ENCODE data around the gene KLF2.
"Not testable (repeated sequence)": the region's sequence is repeated elsewhere in the genome, so short reads cannot be mapped to it uniquely, and the experiment has no call there.

The KLF2 gene

GRCh38 chr19:16324384-16325160 lies at the start of gene KLF2:
Gene KLF2 (plus strand): TSS chr19:16324826. CDS start chr19:16324924, 98 bp downstream.
- DNase-seq (ENCODE audit: low spot score), result peak; percentile 67

DNA sequence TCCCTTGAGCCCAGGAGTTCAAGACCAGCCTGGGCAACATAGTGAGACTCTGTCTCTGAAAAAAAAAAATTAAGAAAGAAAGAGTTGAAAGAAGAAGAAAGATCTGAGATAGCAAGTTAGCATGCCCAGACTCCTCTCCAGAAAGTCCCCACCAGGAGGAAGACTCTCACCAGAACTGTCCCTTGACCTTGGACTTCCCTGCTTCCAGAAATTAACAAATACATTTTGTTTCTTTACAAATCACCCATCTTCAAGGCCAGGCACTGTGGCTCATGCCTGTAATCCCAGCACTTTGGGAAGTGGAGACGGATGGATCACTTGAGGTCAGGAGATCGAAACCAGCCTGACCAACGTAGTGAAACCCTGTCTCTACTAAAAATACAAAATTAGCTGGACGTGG lies 44.3 kb upstream of the KLF2 start:
- DNase-seq (ENCODE audit: low spot score), result no peak

GRCh38 chr19:16281743-16282142 lies 42.9 kb upstream of the KLF2 start:
- DNase-seq (ENCODE audit: low spot score), result no peak

DNA sequence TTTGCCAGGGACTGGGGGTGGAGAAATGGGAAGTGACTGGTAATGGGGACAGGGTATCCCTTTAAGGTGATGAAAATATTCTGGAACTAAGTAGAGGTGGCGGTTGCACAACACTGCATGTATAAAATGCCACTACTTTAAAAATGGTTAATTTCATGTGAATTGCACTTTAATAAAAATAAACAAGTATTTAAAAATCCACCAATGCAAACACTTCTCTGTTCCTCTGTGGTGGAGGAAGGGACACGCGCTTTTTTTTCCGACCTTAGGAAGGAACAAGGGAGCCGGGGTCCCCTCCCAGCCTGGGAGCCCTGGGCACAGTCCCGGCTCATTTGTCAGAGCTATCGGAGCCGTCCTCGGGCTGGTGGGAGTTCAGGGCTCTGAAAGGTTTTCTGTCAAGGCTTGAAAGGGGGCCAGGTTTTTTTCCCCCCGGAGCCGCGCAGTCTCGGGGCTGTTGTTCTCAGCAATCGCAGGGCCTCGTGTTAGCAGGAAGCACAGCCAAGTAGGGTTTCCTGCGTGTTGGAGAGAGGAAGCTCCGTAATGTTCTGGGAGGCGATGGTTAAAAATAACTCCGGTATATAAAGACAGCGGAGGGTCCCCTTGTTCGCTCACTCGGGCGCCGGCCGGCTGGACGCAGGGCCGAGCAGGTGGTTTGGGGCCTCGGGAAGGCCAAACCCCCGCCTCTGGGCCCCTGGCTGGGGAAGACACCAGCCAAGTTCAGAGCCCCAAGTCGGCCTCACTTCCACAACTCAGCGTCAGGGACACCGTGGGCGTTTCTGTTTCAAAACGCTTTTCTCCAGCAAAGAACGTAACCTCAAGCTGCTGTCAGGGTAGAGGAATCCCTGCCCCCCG lies 41.2 kb upstream of the KLF2 start:
- DNase-seq (ENCODE audit: low spot score), result peak; percentile 39

GRCh38 chr19:16284505-16284904 lies 40.1 kb upstream of the KLF2 start:
- DNase-seq (ENCODE audit: low spot score), result no peak

GRCh38 chr19:16285079-16285478 lies 39.5 kb upstream of the KLF2 start:
- not testable (repeated sequence) for DNase-seq (ENCODE audit: low spot score)

DNA sequence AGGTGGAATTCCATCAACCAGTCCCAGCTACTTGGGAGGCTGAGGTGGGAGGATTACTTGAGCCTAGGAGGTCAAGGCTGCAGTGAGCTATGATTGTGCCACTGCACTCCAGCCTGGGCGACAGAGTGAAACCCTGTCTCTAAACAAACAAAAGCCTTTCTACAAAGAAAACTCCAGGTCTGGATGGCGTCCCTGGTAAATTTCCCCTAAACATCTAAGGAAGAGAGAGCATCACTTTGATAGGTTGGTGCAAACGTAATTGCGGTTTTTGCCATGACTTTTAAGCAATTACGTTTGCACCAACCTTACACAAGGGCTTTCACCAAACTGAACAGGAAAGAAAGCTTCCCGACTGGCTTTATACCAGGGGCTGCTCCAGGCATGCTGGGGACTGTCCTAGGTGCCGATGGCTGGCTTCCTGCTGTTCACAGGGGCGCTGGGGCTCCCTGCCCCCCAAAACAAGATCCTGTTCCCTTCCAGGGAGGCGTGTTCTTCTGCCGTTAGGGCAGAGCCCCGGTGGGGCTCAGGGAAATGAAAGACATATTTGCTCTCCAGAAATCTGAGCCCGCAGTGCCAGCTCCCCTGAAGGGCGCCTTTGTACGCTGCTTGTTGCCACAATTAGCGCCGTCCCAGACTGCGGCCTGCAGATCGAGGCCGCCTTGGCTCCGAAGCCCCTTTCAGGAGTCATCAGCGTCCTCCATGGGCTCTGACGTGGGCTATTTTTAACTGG lies 38.7 kb upstream of the KLF2 start:
- no peak for DNase-seq (ENCODE audit: low spot score)

DNA sequence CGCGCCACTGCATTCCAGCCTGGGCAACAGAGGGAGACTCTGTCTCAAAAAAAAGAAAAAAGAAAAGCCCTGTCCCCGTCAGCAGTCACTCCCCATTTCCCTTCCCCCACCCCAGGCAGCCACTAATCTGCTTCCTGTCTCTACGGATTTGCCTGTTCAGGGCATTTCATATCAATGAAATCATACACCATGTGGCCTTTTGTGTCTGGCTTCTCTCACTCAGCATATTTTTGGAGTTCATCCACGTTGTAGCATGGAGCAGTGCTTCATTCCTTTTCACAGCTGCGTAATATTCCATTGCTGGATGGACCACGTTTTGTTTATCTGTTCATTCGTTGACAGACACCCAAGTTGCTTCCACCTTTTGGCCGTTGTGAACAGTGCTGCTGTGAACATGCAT lies 36.1 kb upstream of the KLF2 start:
- DNase-seq (ENCODE audit: low spot score), result no peak

DNA sequence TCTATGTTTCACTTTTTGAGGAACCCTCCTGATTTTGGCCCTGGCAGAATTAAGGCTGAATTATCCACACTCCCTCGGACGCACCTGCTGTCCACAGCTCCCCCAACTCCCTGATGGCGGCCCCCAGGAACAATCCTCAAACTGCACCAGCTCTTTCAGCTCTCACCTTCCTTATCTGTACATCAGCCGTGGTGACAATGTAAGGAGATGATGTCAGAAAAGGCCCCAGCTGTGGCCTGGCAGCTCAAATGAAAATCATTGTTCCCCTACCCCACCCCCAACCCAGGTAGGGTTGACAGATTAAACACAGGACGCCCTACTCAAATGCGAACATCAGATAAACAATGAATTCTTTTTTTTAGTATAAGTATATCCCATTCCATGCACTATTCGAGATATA lies 35.0 kb upstream of the KLF2 start:
- DNase-seq (ENCODE audit: low spot score), result peak; percentile 10

DNA sequence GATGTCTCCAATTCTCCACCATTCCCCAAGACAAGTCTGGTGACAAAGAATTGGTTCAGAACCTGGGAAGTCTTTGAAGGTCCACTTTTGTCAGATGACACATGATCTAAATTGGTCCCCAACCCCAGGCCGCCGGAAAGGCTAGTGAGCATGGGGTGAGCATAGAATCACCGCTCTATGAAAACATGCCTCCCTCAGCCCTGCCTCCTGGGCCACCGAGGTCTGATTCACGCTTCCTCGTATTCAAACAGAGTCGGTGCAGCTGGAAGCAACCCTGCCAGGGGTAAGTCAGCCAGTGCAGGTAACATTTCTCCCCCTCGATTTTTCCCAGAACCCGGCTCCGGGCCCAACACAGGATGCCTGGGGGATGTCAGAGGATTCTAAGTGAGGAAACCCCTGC lies 33.9 kb upstream of the KLF2 start:
- DNase-seq (ENCODE audit: low spot score), result no peak

DNA sequence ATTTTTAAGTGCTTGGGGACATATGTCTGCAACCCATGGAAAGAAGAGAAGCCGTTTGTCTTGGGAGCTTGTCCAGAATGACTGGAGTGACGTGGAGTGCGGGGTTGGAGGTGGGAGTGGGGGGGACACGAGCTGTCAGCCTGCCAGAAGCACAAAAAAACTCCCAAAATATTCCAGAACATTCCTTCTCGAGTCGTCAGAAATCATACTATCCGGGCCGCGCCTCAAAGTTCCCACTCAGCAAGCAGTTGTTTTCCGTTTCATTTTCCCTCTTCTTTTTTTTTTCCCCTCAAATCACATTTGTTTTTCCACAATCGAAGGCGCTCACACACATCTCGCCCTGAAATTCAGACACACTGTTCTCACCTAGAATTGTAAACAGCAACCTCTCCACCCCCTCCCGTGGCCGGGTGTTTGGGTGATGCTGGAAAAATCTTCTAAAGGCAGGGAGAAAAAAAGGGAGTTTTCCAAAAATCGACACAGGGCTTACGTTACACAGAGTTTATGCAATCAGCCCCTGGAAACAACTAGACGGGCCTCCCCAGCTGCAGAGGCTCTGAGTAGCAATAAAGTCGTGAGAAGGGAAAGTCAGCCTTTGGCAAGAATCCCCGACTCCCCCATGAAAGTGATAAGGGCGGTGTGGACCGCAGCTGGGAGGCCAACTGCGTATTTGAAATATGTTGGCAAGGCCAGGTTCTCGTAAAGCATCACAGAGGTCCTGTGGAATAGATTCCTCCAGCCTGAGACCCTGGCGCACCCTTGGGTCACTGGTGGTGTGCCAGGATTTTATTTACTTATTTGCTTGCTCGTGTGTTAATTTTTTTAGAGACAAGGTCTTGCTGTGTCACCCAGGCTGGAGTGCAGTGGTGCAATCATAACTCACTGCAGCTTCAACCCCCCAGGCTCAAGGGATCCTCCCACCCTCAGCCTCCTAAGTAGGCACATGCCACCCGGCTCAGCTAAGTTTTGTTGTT lies 31.2 kb upstream of the KLF2 start:
- no peak for DNase-seq (ENCODE audit: low spot score)

DNA sequence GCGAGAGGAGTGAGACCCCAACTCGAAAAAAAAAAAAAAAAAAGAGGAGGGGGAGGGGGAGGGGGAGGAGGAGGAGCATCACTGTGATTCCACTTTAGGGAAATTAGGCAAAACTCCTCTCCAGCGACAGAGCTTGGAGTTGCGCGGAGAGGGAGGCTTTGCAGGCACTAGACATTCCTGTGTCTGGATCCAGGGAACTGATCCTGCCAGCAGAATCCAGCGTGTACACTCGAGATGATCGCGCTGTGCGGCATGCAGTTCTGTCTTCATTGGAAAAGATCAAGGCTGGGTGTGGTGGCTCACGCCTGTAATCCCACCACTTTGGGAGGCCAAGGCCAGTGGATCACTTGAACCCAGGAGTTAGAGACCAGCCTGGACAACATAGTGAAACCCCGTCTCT lies 29.6 kb upstream of the KLF2 start:
- no peak for DNase-seq (ENCODE audit: low spot score)

GRCh38 chr19:16296713-16297112 lies 27.9 kb upstream of the KLF2 start:
- no peak for DNase-seq (ENCODE audit: low spot score)

GRCh38 chr19:16297575-16298178 lies 26.9 kb upstream of the KLF2 start:
- no peak for DNase-seq (ENCODE audit: low spot score)

- DNase-seq (ENCODE audit: low spot score), result no peak
These were observed 26.3 kb upstream of the KLF2 start for GRCh38 chr19:16298334-16298733.

GRCh38 chr19:16301999-16302694 lies 22.5 kb upstream of the KLF2 start:
- DNase-seq (ENCODE audit: low spot score), result no peak

DNA sequence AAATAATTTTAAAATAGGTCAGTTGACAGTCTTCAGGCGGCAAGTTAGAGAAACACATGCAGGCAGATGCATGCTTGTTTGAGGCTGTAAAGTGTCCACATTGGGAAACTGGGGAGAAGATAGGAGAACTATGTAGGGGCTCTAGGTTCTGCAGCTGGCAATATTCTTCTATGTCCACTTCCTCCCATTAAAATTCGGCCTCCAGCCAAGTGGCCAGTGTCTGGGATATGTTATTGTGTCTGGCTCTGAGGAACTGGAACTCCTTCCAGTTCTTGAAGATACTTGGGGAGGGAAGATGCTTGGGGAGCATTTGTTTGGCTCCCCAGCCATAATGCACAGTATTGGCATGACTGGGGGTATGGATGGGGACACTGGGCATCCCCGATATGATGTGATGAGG lies 20.9 kb upstream of the KLF2 start:
- no peak for DNase-seq (ENCODE audit: low spot score)

- DNase-seq (ENCODE audit: low spot score), result not testable (repeated sequence)
These were observed 20.1 kb upstream of the KLF2 start for GRCh38 chr19:16304511-16304910.

DNA sequence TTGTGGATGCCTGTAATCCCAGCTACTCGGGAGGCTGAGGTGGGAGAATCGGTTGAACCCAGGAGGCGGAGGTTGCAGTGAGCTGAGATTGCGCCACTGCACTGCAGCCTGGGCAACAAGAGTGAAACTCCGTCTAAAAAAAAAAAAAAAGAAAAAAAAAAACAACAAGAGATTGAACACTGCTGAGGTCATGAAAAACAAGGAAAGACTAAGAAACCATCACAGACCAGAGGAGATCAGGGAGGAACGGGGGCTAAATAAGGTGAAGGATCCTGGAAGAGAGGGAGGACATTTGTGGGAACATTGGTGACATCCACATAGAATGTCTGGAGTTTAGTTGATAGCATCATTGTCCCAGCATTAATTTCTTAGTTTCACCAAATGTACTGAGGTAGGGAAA lies 19.6 kb upstream of the KLF2 start:
- DNase-seq (ENCODE audit: low spot score), result not testable (repeated sequence)

GRCh38 chr19:16306728-16307402 lies 17.8 kb upstream of the KLF2 start:
- DNase-seq (ENCODE audit: low spot score), result no peak
